Neural cell (in vitro differentiated cells): ENCODE measurements around the gene C16orf74. TPM values are rescaled to one million over a fixed set of nuclear protein-coding genes. Genes with fewer than 3 reads are reported as not detected.

ENCODE experiments used
- H2AFZ ChIP-seq: fragments of 200-600, 300-800 bp; sonication (generic), shearing (Covaris generic); 2 replicates; pipeline ENCODE4 v1.6.0; 2014; ENCODE audit warnings: low read depth, mild to moderate bottlenecking, antibody characterized with exemption, low read length, moderate library complexity
- H3F3A ChIP-seq: fragments of 200-600 bp; shearing (Covaris generic); 2 replicates; pipeline ENCODE4 v1.6.1; 2016; ENCODE audit warnings: mild to moderate bottlenecking, moderate library complexity, mixed read lengths, antibody characterized with exemption, low read length; ENCODE audit not compliant: insufficient read depth, poor library complexity, severe bottlenecking
- H3K27ac ChIP-seq: fragments of 200-600, 300-800 bp; sonication (generic), shearing (Covaris generic); 2 replicates; pipeline ENCODE4 v1.5.1; 2014; ENCODE audit warnings: mild to moderate bottlenecking, low read length, moderate library complexity
- H3K27me3 ChIP-seq: fragments of 300-800, 200-600 bp; sonication (generic), shearing (Covaris generic); 2 replicates; pipeline ENCODE4 v1.6.0; 2014; ENCODE audit warnings: mild to moderate bottlenecking, low read depth, low read length, moderate library complexity; ENCODE audit not compliant: insufficient read depth
- H3K36me3 ChIP-seq: fragments of 300-800, 200-600 bp; sonication (generic), shearing (Covaris generic); 2 replicates; pipeline ENCODE4 v1.5.1; 2014; ENCODE audit warnings: mild to moderate bottlenecking, antibody characterized with exemption, low read length, moderate library complexity; ENCODE audit not compliant: insufficient read depth
- H3K4me2 ChIP-seq: fragments of 300-800, 200-600 bp; sonication (generic), shearing (Covaris generic); 2 replicates; pipeline ENCODE4 v1.6.0; 2014; ENCODE audit warnings: mild to moderate bottlenecking, low read length
- H3K4me3 ChIP-seq: fragments of 300-800, 200-600 bp; sonication (generic), shearing (Covaris generic); 2 replicates; pipeline ENCODE4 v1.5.1; 2014; ENCODE audit warnings: mild to moderate bottlenecking, low read length, moderate library complexity
- H3K79me2 ChIP-seq: fragments of 200-600 bp; shearing (Covaris generic); replicated peaks from 2 replicates; pipeline ENCODE4 v1.6.0; 2014; ENCODE audit warnings: mild to moderate bottlenecking, low read length, moderate library complexity; ENCODE audit not compliant: insufficient read depth
- H3K9ac ChIP-seq: fragments of 300-800, 200-600 bp; sonication (generic), shearing (Covaris generic); 2 replicates; pipeline ENCODE4 v1.6.1; 2016; ENCODE audit warnings: mild to moderate bottlenecking, low read length, mixed read lengths
- H3K9me2 ChIP-seq: fragments of 200-600 bp; shearing (Covaris generic); 2 replicates; pipeline ENCODE4 v1.6.1; 2016; ENCODE audit warnings: mild to moderate bottlenecking, low read length, mixed read lengths; ENCODE audit not compliant: insufficient read depth
- H3K9me3 ChIP-seq: fragments of 200-600, 300-800 bp; sonication (generic), shearing (Covaris generic); 2 replicates; pipeline ENCODE4 v1.6.1; 2016; ENCODE audit warnings: mild to moderate bottlenecking, mixed run types, low read length, moderate library complexity, mixed read lengths
- H4K20me1 ChIP-seq: fragments of 200-600 bp; shearing (Covaris generic); 2 replicates; pipeline ENCODE4 v1.6.1; 2016; ENCODE audit warnings: mild to moderate bottlenecking, mixed run types; ENCODE audit not compliant: insufficient read depth
- CTCF ChIP-seq: fragments of 450-650 bp; IDR thresholded peaks from 2 replicates; pipeline ENCODE4 v1.5.1; 2014; ENCODE audit warnings: antibody characterized with exemption, mild to moderate bottlenecking, moderate library complexity; ENCODE audit not compliant: poor library complexity, severe bottlenecking
- EP300 ChIP-seq: fragments of 450-650 bp; conservative IDR thresholded peaks from 2 replicates; pipeline ENCODE4 v1.6.1; 2014; ENCODE audit warnings: antibody characterized with exemption, mild to moderate bottlenecking, moderate library complexity; ENCODE audit not compliant: poor library complexity, severe bottlenecking
- EZH2 ChIP-seq: fragments of 200-600, 300-800 bp; shearing (Covaris generic), sonication (generic); IDR thresholded peaks from 2 replicates; pipeline ENCODE4 v1.6.1; 2014; ENCODE audit warnings: antibody characterized with exemption, low read length, borderline replicate concordance, mild to moderate bottlenecking; ENCODE audit not compliant: insufficient read depth, poor library complexity, severe bottlenecking
- MXI1 ChIP-seq: fragments of 450-650 bp; conservative IDR thresholded peaks from 2 replicates; pipeline ENCODE4 v1.6.1; 2014; ENCODE audit warnings: antibody characterized with exemption, mild to moderate bottlenecking; ENCODE audit not compliant: poor library complexity, severe bottlenecking
- POLR2AphosphoS5 ChIP-seq: IDR thresholded peaks from 2 replicates; pipeline ENCODE4 v1.6.1; 2012
- RAD21 ChIP-seq: fragments of 450-650 bp; conservative IDR thresholded peaks from 2 replicates; pipeline ENCODE4 v1.6.1; 2014; ENCODE audit warnings: antibody characterized with exemption, mild to moderate bottlenecking, moderate library complexity
- SMC3 ChIP-seq: fragments of 450-650 bp; conservative IDR thresholded peaks from 2 replicates; pipeline ENCODE4 v1.6.1; 2014; ENCODE audit warnings: antibody characterized with exemption, mild to moderate bottlenecking, moderate library complexity; ENCODE audit not compliant: poor library complexity
- TAF1 ChIP-seq: IDR thresholded peaks from 2 replicates; pipeline ENCODE4 v1.6.1; 2012; ENCODE audit warnings: low read depth
- polyA plus RNA-seq: library from polyadenylated mRNA; depleted of rRNA; stranded (reverse); fragments of >200 nt; gene quantifications from 2 replicates; pipeline ENCODE4 v1.2.3, GENCODE V29; 2014
- TF ChIP-seq, protein P1 (sequence below): IDR thresholded peaks from 2 replicates; pipeline ENCODE4 v1.6.1; 2012; ENCODE audit warnings: borderline replicate concordance

C16orf74 gene
- polyA plus RNA-seq, 1 donor from 2014 or later, result not detected

DNA sequence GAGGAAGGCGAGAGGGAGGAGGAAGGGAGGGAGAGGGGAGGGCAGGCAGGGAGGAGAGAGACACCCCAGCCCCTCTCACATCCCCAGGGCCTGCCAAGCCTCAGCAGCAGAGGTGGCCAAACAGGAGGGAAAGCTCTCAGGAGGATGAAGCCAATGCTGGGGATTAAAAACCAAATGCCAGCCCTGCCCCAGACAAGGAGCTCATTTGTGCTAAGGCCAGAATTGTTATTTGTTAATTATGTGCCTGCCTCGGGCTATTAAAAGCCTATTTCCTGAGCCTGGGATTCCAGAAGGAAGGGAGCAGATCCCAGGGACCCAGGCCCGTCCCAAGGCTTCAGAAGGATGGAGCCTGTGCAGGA is 34.2 kb downstream of the C16orf74 start:
- Histone ChIP-seq H3K4me2 (no peak overlapping the region), H3K27me3 (no peaks in the 10 kb centered on the region), H3K36me3 (no peaks in the 10 kb centered on the region), H3K9me3 (no peaks in the 10 kb centered on the region), H3K9me2 (no peaks in the 10 kb centered on the region), H4K20me1 (no peaks in the 10 kb centered on the region), H3K27ac (no peak overlapping the region), H3F3A (no peaks in the 10 kb centered on the region), H3K79me2 (no peaks in the 10 kb centered on the region), H3K9ac (peak overlapping the region; percentile 45), H2AFZ (no peak overlapping the region), H3K4me3 (no peak overlapping the region)
- TF ChIP-seq EZH2, result no peak
- no peak for TF ChIP-seq RAD21
- no peak for TF ChIP-seq CTCF
- TF ChIP-seq, protein P1, sequence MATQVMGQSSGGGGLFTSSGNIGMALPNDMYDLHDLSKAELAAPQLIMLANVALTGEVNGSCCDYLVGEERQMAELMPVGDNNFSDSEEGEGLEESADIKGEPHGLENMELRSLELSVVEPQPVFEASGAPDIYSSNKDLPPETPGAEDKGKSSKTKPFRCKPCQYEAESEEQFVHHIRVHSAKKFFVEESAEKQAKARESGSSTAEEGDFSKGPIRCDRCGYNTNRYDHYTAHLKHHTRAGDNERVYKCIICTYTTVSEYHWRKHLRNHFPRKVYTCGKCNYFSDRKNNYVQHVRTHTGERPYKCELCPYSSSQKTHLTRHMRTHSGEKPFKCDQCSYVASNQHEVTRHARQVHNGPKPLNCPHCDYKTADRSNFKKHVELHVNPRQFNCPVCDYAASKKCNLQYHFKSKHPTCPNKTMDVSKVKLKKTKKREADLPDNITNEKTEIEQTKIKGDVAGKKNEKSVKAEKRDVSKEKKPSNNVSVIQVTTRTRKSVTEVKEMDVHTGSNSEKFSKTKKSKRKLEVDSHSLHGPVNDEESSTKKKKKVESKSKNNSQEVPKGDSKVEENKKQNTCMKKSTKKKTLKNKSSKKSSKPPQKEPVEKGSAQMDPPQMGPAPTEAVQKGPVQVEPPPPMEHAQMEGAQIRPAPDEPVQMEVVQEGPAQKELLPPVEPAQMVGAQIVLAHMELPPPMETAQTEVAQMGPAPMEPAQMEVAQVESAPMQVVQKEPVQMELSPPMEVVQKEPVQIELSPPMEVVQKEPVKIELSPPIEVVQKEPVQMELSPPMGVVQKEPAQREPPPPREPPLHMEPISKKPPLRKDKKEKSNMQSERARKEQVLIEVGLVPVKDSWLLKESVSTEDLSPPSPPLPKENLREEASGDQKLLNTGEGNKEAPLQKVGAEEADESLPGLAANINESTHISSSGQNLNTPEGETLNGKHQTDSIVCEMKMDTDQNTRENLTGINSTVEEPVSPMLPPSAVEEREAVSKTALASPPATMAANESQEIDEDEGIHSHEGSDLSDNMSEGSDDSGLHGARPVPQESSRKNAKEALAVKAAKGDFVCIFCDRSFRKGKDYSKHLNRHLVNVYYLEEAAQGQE, result no peak
- TF ChIP-seq MXI1, result no peak
- no peak for TF ChIP-seq EP300
- TF ChIP-seq TAF1, result no peak

DNA sequence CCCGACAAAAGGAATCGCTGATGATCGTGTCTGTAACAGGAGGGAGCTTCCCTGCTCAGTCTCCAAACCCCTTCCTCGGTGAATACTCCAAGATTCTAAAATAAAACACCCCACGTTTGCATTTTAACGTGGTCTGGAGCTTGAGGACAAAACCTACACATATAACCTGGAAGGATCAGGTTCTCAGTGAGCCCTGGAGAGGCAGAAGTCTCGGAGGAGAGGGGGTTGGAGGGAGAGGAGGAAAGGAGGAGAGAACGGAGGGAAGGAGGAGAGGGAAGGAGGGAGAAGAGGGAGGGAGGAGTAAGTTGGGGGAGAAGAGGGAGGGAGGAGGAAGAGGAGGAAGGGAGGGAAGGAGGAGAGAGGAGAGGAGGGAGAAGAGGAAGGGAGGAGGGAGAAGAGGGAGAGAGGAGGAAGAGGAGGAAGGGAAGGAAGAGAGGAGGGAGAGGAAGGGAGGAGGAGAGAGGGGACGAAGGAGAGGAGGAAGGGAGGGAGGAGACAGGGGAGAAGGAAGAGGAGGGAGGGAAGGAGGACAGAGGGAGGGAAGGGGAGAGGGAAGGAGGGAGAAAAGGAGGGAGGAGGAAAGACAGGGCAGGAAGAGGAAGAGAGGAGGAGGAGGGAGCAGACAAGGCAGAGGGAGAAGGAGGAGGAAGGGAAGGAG is 34.7 kb downstream of the C16orf74 start:
- H3K9me3 ChIP-seq, result no peaks in the 10 kb centered on the region
- no peak overlapping the region for H3K4me3 ChIP-seq
- H2AFZ ChIP-seq, result peak overlapping the region; percentile 21
- H3K79me2 ChIP-seq, result no peaks in the 10 kb centered on the region
- peak overlapping the region; percentile 34 for H3K27ac ChIP-seq
- TF ChIP-seq TAF1 (no peak), MXI1 (no peak), RAD21 (no peak), POLR2AphosphoS5 (no peak), EZH2 (no peak), EP300 (no peak), SMC3 (no peak), CTCF (no peak)
- H3K36me3 ChIP-seq, result no peaks in the 10 kb centered on the region
- H3K27me3 ChIP-seq, result no peaks in the 10 kb centered on the region
- no peaks in the 10 kb centered on the region for H4K20me1 ChIP-seq
- H3K4me2 ChIP-seq, result no peak overlapping the region
- peak overlapping the region; percentile 45 for H3K9ac ChIP-seq
- H3F3A ChIP-seq, result no peaks in the 10 kb centered on the region
- H3K9me2 ChIP-seq, result no peaks in the 10 kb centered on the region
